DOHH2 (cell line): ENCODE results near the gene MAPK8.

Experiments used
- EZH2phosphoT487 ChIP-seq: fragments of 200-600 bp; sonication (generic); IDR thresholded peaks from 2 replicates; pipeline ENCODE4 v1.6.1; 2017; ENCODE audit warnings: borderline replicate concordance, mild to moderate bottlenecking, antibody characterized with exemption, low read length, moderate library complexity, mixed read lengths
- TF ChIP-seq, protein P1 (sequence below): fragments of 200-600 bp; sonication (generic); IDR thresholded peaks from one replicate; pipeline ENCODE4 v1.5.1; 2014; ENCODE audit warnings: antibody characterized with exemption, mild to moderate bottlenecking, low read depth, low read length; ENCODE audit not compliant: poor library complexity, severe bottlenecking

DNA sequence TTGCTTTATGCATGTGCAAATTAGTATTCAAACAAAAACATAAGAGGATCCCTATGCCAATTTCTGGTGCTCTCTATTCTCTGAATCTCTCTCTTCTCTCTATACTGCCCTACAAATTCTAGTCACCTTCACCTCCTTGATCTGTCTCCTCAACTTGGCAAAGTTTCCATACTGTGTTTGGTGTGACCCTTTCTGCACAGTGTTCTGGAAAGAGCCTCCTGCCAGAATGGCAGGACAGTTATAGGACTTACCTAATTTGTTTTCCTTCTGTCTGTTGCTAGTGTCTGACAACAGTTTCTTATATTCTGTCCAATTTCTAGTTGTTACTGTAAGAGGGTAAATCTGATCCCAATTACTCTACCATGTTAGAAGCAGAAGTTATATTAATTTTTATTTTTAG is 34.3 kb downstream of the MAPK8 start:
- TF ChIP-seq, protein P1, sequence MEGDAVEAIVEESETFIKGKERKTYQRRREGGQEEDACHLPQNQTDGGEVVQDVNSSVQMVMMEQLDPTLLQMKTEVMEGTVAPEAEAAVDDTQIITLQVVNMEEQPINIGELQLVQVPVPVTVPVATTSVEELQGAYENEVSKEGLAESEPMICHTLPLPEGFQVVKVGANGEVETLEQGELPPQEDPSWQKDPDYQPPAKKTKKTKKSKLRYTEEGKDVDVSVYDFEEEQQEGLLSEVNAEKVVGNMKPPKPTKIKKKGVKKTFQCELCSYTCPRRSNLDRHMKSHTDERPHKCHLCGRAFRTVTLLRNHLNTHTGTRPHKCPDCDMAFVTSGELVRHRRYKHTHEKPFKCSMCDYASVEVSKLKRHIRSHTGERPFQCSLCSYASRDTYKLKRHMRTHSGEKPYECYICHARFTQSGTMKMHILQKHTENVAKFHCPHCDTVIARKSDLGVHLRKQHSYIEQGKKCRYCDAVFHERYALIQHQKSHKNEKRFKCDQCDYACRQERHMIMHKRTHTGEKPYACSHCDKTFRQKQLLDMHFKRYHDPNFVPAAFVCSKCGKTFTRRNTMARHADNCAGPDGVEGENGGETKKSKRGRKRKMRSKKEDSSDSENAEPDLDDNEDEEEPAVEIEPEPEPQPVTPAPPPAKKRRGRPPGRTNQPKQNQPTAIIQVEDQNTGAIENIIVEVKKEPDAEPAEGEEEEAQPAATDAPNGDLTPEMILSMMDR, result no peak
- no peak for TF ChIP-seq EZH2phosphoT487
